ENCODE results near the gene PDZD2. TPM values are rescaled to one million over a fixed set of nuclear protein-coding genes. Genes with fewer than 3 reads are reported as not detected.

The PDZD2 gene
- total RNA-seq, 1 experiment from 2014 or later: 2.2 TPM

DNA sequence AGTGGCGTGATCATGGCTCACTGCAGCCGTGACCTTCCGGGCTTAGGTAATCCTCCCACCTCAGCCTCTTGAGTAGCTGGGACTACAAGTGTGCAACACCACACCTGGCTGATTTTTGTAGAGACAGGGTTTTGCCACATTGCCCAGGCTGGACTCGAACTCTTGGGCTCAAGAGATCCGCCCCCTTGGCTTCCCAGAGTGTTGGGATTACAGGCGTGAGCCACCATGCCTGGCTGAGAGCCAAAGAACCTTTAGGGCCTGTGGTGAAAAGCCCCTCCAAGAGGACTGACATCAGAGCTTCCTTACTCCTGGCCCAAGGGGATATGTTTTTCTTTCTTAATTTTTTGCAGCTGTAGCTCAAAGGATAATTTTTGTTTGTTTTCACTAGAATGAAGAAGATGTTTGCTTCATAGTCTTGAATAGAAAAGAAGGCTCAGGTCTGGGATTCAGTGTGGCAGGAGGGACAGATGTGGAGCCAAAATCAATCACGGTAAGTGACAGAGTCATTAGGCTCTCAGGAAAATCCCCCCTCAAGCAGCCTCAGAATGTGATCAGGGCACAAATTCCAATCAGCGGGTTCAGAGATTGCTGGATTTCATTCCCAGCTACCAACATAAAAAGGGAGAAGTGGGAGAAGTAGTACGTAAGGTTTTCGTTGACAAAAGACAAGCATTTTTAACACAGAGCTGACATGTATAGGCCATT, 458.1 kb downstream of the PDZD2 start:
- CTCF ChIA-PET: no interaction called here
- Histone ChIP-seq H3K4me1 (ENCODE audit: insufficient read depth, low read length, poor library complexity, severe bottlenecking) (peaks cover 4% of the 10 kb centered on the region), H3K27me3 (replicated peaks; ENCODE audit: insufficient read depth, low read depth, low read length, poor library complexity) (no peaks in the 10 kb centered on the region), H3K36me3 (ENCODE audit: insufficient read depth, low read length, poor library complexity, severe bottlenecking) (peaks cover 4% of the 10 kb centered on the region), H3K27ac (ENCODE audit: low read depth, low read length, poor library complexity, severe bottlenecking) (no peak overlapping the region), H3K4me3 (ENCODE audit: low read depth, low read length, poor library complexity, severe bottlenecking) (no peak overlapping the region), H3K9me3 (ENCODE audit: low read depth, low read length, poor library complexity, severe bottlenecking) (no peaks in the 10 kb centered on the region)
- no TSS peak for BruUV-seq (replicated peaks)
- POLR2A ChIA-PET (ENCODE audit: low non-redundant PET): no interaction called here
- peak; percentile 32 for DNase-seq (ENCODE audit: low spot score)
- TF ChIP-seq CTCF (conservative IDR thresholded peaks at IDR 0.05; ENCODE audit: low read depth, low read length): no peak
- intact Hi-C loops (cut with micrococcal nuclease; ENCODE audit: unreplicated experiment): no loop called here

- ChIA-PET CTCF (no interaction called here), POLR2A (ENCODE audit: low non-redundant PET) (no interaction called here)
- H3K9me3 ChIP-seq (ENCODE audit: low read depth, low read length, poor library complexity, severe bottlenecking): no peaks in the 10 kb centered on the region
- no TSS peak for BruUV-seq (replicated peaks)
- peaks cover 13% of the 10 kb centered on the region for H3K36me3 ChIP-seq (ENCODE audit: insufficient read depth, low read length, poor library complexity, severe bottlenecking)
- no peaks in the 10 kb centered on the region for H3K27me3 ChIP-seq (replicated peaks; ENCODE audit: insufficient read depth, low read depth, low read length, poor library complexity)
- intact Hi-C loops (cut with micrococcal nuclease; ENCODE audit: unreplicated experiment): no loop called here
- no peak for DNase-seq (ENCODE audit: low spot score)
- H3K4me3 ChIP-seq (ENCODE audit: low read depth, low read length, poor library complexity, severe bottlenecking): no peak overlapping the region
- no peak for TF ChIP-seq CTCF (conservative IDR thresholded peaks at IDR 0.05; ENCODE audit: low read depth, low read length)
- no peak for TF ChIP-seq EZH2 (IDR thresholded peaks at IDR 0.05; ENCODE audit: borderline replicate concordance, low read depth, low read length, poor library complexity, severe bottlenecking)
- no peak overlapping the region for H3K27ac ChIP-seq (ENCODE audit: low read depth, low read length, poor library complexity, severe bottlenecking)
- H3K4me1 ChIP-seq (ENCODE audit: insufficient read depth, low read length, poor library complexity, severe bottlenecking): peaks cover 4% of the 10 kb centered on the region
Measured at GRCh38 chr5:32098291-32098690, 459.4 kb downstream of the PDZD2 start.

DNA sequence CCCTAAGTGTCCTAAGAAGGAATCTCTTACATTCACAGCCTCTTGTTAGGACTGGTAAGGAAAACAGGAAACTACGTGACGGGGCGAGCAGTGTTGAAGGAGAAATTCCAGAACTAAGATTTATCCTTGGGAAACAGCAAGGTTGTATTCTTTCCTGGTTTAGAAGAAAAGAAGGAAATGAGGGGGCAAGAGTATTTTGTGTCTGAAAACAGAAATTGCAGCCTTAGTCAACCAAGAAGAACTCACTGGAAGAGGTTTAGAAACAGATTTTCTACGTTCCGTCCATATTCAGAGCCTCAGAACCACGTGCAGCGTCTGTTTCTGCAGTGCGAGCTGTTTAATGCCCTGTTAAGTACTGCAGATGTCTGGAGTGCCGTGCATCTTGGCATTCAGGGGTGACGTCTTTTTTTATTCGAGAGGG, 460.0 kb downstream of the PDZD2 start:
- BruUV-seq (replicated peaks): no TSS peak
- Histone ChIP-seq H3K36me3 (ENCODE audit: insufficient read depth, low read length, poor library complexity, severe bottlenecking) (peaks cover 17% of the 10 kb centered on the region), H3K27ac (ENCODE audit: low read depth, low read length, poor library complexity, severe bottlenecking) (no peak overlapping the region), H3K9me3 (ENCODE audit: low read depth, low read length, poor library complexity, severe bottlenecking) (no peaks in the 10 kb centered on the region), H3K4me1 (ENCODE audit: insufficient read depth, low read length, poor library complexity, severe bottlenecking) (peaks cover 4% of the 10 kb centered on the region), H3K27me3 (replicated peaks; ENCODE audit: insufficient read depth, low read depth, low read length, poor library complexity) (no peaks in the 10 kb centered on the region), H3K4me3 (ENCODE audit: low read depth, low read length, poor library complexity, severe bottlenecking) (no peak overlapping the region)
- DNase-seq (ENCODE audit: low spot score): no peak
- no peak for TF ChIP-seq EZH2 (IDR thresholded peaks at IDR 0.05; ENCODE audit: borderline replicate concordance, low read depth, low read length, poor library complexity, severe bottlenecking)
- TF ChIP-seq CTCF (conservative IDR thresholded peaks at IDR 0.05; ENCODE audit: low read depth, low read length): no peak
- ChIA-PET CTCF (no interaction called here), POLR2A (ENCODE audit: low non-redundant PET) (no interaction called here)
- intact Hi-C loops (cut with micrococcal nuclease; ENCODE audit: unreplicated experiment): no loop called here
